Activated CD4-positive, alpha-beta T cell treated with anti-CD3 and anti-CD28 coated beads for 4 hours (primary cell): ENCODE data around the gene PCGF3.
A peak's percentile ranks its signal among the peaks of the same experiment; 100 is the strongest.

ENCODE experiments used
- DNase-seq, 2 donors: peaks; one replicate each; pipeline ENCODE4 v3.0.0-alpha.2; 2020

Gene PCGF3, protein sequence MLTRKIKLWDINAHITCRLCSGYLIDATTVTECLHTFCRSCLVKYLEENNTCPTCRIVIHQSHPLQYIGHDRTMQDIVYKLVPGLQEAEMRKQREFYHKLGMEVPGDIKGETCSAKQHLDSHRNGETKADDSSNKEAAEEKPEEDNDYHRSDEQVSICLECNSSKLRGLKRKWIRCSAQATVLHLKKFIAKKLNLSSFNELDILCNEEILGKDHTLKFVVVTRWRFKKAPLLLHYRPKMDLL

DNA sequence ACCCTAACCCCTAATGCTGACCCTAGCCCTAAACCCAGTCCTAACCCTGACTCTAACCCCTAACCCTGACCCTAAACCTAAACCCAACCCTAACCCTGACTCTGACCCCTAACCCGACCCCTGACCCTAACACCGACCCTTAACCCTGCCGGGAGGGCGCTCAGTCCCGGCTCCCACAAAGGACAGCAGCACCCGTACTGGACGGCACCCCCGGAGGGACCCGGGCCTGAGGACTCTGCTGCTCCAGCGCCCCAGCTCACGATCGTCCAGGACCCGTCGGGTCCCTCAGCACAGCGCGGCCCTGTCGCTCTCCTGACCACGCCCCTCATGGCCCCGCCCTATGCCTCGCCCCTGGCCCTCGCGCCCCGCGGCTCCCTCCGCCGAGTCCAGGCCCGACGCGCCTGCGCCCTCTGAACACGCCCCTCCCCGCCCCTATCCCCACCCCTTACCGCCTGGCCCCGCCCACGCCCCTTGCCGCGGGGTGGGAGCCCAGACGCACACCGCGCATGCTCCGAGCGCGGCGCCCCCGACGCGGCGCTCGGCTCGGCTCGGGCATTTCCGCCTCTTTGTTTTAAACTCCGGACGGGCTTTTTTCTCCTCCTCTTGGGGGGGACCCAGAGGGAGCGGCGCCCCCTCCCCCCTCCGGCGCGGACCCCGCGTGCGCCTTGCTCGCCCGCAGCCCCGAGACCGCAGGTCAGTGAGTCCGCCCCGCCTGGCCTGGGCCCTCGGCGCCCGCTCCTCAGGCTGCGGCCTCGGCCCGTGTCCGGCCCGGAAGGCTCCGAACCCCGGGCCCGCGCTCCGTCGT is at the start of gene PCGF3:
Gene PCGF3 (plus strand): TSS at position 555 of the 805 bp plus-strand sequence. CDS start 27,849 bp downstream, outside the sequence.
- DNase-seq: peak; percentile 96

DNA sequence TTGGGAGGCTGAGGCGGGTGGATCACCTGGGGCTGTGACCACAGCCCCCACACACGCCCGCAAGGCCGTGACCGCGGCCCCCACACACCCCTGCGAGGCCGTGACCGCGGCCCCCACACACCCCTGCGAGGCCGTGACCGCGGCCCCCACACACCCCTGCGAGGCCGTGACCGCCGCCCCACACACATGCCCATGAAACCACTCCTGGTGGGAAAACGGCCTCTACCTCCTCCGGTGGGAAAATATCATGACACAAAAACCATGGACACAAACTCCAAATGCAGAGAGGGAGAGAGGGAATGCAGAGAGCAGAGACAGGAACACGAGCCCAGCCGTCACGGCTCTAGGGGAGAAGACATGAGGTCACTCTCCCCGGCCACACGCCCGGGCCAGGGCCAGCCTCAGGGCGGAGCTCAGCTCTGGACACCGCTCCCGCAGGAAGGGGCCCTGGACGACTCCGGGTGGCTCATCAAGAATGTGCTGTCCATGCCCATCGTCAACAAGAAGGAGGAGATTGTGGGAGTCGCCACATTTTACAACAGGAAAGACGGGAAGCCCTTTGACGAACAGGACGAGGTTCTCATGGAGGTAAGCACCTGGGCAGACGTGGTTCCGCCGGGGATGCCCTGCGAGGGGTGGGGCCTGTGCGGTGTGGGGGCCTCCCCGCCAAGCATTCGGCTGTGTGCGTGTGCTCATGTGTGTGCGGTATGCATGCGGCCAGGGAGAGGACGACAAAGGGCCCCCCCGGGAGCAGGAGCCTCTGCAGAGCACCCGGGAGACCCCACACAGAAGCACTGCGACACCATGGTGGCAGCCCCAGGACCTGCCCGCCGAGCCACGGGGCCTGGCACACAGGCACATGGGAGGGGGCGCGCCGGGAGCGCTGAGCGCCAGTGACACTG is 48.9 kb upstream of the PCGF3 start:
- DNase-seq: no peak

DNA sequence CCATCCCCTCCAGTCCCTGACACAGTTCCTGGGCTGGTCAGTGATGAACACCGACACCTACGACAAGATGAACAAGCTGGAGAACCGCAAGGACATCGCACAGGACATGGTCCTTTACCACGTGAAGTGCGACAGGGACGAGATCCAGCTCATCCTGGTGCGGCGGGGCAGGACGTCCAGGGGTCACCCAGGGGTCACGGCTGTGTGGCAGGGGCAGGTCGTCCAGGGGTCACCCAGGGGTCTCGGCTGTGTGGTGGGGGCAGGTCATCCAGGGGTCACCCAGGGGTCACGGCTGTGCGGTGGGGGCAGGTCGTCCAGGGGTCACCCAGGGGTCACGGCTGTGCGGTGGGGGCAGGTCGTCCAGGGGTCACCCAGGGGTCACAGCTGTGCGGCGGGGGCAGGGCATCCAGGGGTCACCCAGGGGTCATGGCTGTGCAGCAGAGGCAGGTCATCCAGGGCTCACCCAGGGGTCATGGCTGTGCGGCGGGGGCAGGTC is 48.2 kb upstream of the PCGF3 start:
- DNase-seq: no peak

DNA sequence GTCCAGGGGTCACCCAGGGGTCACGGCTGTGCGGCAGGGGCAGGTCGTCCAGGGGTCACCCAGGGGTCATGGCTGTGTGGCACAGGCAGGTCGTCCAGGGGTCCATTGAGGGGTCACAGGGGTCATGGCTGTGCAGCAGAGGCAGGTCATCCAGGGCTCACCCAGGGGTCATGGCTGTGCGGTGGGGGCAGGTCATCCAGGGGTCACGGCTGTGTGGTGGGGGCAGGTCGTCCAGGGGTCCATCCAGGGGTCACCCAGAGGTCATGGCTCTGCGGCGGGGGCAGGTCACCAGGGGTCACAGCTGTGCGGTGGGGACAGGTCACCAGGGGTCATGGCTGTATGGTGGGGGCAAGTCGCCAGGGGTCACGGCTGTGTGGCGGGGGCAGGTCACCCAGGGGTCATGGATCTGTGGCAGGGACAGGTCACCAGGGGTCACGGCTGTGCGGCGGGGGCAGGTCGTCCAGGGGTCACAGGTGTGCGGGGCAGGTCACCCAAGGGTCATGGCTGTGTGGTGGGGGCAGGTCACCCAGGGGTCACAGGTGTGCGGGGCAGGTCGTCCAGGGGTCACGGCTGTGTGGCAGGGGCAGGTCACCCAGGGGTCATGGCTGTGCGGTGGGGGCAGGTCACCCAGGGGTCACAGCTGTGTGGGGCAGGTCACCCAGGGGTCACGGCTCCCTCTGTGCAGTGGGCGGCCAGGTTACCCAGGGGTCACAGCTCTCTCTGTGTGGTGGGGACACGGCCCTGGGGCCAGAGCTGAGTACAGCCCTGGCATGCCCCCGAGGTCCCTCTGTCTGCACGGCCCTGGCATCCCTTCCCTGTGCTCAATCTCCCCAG is 47.6 kb upstream of the PCGF3 start:
- no peak for DNase-seq

DNA sequence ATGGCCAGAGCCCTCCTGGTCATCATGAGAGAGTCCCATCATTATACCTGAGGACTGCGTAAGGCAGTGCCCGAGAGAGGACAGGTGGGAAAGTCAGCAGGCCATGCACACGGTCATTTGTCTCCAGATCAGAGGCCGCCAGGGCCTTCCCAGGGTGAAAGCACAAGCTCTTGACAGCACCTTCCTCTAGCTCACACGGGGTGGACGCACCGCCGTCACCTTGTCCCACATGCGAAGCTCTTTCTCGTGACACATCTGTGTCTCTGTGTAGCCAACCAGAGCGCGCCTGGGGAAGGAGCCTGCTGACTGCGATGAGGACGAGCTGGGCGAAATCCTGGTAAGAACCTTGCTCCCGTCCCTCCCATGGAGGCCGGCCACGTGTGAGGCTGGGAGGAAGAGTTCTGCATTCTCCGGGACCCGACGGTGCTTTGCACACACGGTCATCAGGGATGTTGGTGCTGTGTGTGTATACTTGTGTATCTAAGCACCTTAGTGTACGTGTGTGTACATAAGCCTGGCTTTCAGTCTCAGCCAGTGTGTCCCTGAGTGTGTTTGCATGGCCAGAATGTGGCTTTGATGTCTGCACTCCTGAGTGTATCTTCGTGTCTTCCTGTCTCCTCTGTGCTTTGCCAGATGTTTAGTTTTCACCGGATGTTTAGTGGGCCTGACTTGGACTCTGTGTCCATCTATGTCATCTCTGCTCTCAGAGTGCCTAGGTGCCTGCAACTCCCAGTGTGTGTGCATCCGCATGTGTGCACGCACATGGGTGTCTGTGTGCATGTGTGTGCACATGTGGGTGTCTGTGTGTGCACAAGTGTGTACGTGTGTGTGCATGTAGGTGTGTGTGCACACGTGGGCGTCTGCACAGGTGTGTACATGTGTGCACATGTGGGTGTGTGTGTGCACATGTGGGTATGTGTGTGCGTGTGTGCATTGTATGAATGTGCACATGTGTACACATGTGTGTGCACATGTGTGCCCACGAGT is 46.7 kb upstream of the PCGF3 start:
- no peak for DNase-seq

DNA sequence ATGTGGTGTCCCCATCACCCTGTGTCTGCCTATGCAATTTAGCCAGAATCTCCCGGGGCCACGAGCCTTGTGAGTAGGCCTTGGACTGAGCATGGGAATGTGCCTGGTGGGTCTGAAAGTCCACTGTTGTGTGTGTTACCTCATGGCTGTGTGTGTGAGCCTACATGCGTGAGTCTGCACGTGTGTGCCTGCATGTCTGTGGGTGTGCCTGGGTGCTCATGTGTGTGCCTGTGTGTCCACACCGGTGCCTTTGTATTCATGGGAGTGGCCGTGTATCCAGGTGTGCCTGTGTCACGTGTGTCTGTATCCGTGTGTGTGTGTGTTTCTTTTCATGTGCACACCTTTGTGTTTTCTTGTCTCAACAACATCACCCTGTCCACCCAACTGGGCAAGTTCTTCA is 45.8 kb upstream of the PCGF3 start:
- DNase-seq: no peak

DNA sequence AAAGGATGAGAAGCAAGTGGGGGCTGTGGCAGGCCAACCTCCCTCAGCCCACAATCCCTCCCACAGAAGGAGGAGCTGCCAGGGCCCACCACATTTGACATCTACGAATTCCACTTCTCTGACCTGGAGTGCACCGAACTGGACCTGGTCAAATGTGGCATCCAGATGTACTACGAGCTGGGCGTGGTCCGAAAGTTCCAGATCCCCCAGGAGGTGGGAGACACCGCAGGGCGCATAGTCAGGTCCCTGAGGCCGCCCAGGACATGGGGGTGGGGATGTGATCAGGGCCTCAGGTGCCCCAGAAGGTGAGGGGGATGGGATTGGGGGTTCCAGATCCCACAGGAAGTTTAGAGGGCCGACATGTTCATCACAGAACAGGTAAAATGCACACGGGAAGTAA is 45.2 kb upstream of the PCGF3 start:
- no peak for DNase-seq

DNA sequence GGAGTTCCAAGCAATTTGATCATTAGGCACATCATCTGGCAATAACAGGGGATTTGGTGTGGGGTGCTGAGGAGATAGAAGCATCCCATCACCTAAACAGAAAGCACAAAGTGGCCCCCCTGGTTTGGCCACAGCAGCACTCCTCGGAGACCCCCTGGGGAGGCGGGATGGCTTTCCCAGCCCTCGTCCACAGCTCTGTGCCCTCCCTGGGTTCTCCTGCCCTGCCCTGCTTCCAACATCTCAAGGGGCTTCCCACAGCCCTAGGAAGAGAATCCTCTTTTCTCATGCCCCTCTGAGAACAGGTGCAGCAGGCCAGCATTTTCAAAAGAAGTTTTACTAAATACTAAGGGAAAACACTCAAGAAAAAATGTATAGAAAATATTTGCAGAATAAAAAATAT is 44.4 kb upstream of the PCGF3 start:
- no peak for DNase-seq

DNA sequence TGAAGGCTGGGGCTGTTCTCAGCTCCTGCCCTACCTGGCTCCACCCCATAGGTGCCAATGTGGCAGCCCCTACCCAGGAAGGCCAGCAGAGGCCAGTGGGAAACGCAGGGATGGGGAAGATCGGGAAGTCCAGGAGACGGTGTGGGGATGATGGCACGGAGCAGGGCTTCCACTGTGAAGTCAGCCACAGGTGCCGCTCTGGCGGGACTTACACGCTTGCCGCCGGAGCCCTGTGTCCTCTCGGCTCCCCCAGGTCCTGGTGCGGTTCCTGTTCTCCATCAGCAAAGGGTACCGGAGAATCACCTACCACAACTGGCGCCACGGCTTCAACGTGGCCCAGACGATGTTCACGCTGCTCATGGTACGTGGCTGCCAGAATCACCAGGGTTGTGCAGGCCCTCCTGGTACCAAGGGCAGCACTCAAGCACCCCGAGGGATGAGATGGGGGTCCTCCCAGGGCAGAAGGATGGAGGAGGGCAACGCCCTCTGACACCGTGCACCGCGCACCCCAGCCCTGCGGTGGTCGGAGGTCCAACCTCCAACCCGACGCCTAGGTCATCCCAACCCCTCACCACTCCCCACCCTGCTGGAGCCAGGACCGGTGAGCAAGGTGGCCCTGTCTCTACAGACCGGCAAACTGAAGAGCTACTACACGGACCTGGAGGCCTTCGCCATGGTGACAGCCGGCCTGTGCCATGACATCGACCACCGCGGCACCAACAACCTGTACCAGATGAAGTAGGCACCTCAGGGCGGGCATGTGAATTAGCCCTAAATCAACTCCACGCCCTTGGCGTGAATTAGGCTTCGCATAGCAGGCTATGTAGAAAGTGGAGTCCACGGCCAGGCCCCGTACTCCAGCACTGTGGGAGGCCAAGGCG is 43.5 kb upstream of the PCGF3 start:
- DNase-seq: no peak

DNA sequence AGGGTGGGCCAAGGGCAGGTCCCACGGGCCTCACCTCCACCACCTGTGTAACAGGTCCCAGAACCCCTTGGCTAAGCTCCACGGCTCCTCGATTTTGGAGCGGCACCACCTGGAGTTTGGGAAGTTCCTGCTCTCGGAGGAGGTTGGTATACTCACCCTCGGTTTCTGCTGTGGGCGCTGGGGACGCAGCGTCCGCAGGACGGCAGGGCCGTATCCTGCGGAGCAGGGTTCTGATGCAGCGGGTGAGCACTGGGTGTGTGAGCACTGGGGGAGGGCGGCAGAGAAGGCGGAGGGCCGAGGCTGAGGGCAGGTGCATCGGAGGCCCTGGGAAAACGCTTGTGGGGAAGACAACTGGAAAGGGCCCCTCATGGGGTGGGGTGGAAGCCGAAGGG is 42.6 kb upstream of the PCGF3 start:
- no peak for DNase-seq

DNA sequence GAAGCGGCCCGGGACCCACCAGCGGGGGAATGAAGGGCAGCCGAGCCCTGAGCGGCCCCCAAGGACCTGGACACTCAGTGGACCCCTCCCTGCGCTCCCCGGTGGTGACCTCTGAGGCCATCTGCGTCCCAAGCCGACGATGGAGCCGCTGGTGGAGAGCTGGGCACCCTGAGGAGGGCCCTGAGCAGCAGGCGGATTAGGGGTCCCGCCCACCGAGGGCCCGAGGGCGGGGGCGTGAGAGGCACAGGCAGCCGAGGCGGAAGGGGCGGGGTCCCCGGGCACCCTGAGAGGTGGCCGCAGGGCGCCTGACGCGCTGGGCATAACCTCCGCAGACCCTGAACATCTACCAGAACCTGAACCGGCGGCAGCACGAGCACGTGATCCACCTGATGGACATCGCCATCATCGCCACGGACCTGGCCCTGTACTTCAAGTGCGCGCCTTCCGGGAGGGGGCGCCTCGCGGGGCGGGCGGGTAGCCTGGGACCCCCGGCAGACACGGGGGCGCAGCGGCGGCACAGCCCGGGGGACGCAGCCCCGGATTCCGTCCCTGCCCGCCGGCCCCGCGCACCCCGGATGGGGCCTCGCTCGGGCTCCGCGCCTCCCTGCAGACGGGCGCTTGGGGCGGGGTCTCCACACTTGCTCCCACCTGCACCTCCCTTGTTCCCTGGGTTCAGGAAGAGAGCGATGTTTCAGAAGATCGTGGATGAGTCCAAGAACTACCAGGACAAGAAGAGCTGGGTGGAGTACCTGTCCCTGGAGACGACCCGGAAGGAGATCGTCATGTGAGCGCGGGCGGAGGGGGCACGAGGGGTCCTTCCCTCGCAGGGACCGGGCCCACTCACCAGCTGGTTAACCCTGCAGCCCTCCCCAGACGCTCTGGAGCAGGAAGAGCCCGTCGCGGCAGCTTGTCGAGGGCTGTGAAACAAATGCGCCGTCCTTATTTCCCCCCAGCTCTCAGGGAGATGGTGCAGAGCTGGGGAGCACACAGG is 41.9 kb upstream of the PCGF3 start:
- peak; percentile 73 to 81 for DNase-seq

DNA sequence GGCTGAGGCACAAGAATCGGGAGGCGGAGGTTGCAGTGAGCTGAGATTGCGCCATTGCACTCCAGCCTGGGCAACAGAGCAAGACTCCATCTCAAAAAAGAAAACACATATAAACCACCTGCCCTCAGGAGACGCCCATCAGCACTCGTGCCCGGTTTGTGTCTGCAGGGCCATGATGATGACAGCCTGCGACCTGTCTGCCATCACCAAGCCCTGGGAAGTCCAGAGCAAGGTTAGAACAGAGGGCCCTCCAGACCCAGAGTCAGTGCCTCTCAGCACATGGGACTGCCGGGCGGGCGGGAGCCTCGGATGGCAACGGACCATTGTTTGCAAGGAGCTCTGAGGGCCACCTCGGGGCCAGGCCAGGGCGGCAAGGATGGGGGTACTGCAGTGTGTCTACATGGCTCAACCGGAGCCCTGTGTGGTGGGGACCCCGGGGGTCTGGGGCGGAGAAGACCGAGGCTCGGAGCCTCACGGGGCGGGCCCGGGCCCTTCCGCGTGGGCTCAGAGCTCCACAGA is 40.9 kb upstream of the PCGF3 start:
- no peak for DNase-seq

DNA sequence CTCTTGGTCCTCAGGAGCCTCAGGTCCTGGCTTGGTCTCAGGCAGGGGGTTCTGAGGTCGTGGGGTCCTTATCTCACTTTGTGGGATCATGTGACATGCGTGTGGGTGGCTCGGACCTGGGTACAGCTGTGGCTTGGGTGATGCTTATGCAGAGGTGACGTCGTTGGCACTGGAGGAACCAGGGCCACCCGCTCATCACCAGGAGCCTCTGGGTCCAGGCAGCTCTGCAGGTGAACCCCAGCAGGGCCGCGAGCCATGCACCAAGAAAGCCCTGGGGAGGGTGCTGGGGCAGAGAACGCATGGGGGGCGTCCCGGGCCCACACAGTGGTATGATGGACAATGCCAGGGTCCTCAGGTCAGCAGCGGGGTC is 40.3 kb upstream of the PCGF3 start:
- DNase-seq: no peak

DNA sequence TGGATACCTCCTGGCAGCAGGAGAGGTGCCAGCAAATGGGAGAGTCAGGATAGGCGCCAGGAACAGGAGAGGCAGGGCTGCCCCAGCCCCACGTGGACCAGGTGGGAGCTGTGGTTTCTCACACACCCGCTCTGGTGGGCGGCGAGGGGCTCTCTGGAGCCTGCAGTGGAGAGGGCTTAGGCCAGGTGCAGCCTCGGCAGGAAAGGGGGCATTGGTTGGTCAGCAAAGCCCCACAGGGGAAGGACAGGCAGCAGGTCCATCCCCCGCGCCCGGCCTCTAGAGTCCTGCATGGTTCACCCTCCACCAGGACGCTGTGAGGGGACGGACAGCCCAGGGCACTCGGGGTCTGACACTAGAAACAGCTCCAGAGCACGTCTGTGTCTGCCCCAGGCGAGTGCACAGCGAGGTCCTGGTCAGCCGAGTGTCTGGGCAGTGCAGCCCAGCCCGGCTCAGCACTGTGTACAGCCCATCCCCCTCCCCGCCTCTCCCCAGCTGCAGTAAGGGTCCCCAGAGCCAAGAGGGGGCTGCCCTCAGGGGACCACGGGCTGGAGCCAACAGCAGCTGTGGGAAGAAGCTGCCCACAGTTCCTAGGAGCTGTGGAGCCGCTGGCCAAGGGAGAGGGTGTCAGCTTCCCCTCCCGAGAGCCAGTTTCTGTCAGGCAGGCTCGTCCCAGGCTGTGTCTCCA is 39.7 kb upstream of the PCGF3 start:
- no peak for DNase-seq

DNA sequence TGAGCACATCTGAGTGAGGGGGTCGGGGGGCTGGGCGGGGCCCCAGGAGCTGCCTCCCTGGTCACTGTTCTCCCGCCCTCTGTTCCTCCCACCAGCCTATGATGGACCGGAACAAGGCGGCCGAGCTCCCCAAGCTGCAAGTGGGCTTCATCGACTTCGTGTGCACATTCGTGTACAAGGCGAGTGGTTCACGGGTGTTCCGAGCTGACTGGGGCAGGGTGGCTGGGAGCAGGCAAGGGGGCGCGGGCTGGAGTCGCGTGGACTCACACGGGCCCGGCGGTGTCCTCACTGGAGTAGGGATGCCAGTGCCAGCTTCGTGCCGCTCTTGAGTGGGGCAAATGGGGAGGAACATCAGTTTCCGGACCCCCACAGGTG is 39.2 kb upstream of the PCGF3 start:
- DNase-seq: no peak

DNA sequence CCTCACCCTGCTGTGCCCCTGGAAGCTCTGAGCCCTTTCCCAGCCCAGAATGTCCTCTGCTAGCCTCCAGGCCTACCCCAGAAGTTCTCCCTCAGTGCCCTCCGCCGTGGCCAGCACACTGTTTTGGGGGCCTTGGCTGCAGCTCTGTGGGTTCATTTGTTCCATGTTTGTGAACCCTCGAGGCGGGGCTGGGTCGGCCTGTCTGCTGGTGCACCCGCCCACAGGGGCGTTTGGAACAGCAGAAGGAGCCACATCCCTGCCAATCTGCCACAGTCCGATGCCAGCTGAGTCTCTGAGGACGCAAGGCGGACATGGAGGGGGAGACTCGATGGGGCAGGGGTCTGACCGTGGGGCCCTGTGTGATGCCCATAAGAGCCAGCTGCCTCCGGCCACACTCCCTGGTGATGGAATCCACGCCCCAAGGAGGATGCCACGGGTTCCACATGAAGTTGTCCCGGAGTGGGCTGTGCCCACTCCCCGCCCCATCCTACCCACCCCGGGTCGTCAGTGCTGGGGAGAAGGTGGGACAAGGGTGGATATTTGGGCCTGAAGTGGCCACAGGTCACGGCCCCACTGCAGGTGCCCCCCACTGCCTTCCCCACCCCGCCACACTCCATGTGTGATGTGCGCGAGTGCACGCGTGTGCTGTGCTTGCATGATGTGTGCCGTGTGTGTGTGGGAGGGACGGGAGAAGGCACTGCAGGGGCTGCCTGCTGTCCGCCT is 38.6 kb upstream of the PCGF3 start:
- DNase-seq: no peak

DNA sequence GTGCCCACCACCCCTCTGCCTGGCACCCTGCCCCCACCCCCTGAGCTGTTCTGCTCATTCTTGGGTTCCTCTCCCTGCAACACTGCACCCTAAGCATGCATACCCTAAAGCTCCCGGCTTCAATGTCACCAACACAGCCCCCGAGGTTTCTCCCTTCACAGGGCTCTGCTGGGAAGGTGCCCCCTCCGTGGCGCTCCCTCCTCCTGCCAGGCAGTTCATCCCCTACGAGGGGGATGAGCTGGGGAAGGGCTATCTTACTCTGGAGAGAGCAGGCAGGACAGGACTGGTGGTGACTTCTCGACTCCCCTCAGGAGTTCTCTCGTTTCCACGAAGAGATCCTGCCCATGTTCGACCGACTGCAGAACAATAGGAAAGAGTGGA is 38.1 kb upstream of the PCGF3 start:
- DNase-seq: no peak
